ENCODE data around the gene ALPP.
"Not testable (repeated sequence)": the region's sequence is repeated elsewhere in the genome, so short reads cannot be mapped to it uniquely, and the experiment has no call there.

The ALPP gene

GRCh38 chr2:232361646-232362045 is 16.9 kb upstream of the ALPP start:
- Histone ChIP-seq H3K27me3 (ENCODE audit: insufficient read depth, low read depth, severe bottlenecking) (no peaks in the 10 kb centered on the region), H3K27ac (no peak overlapping the region), H3K9me3 (ENCODE audit: severe bottlenecking) (no peaks in the 10 kb centered on the region), H3K36me3 (no peaks in the 10 kb centered on the region), H3K4me3 (ENCODE audit: low read depth, low read length) (no peak overlapping the region)
- DNase-seq: no peak
- no peak for TF ChIP-seq CTCF (IDR thresholded peaks at IDR 0.05; ENCODE audit: low read depth, low read length)

GRCh38 chr2:232362174-232362900 is 16.2 kb upstream of the ALPP start:
- H3K27me3 ChIP-seq (ENCODE audit: insufficient read depth, low read depth, severe bottlenecking): no peaks in the 10 kb centered on the region
- no peak for TF ChIP-seq CTCF (IDR thresholded peaks at IDR 0.05; ENCODE audit: low read depth, low read length)
- H3K4me3 ChIP-seq (ENCODE audit: low read depth, low read length): no peak overlapping the region
- H3K36me3 ChIP-seq: no peaks in the 10 kb centered on the region
- H3K27ac ChIP-seq: no peak overlapping the region
- no peaks in the 10 kb centered on the region for H3K9me3 ChIP-seq (ENCODE audit: severe bottlenecking)
- DNase-seq: no peak

- not testable (repeated sequence) for H3K27me3 ChIP-seq (ENCODE audit: insufficient read depth, low read depth, severe bottlenecking); H3K36me3 ChIP-seq; DNase-seq; H3K4me3 ChIP-seq (ENCODE audit: low read depth, low read length); H3K27ac ChIP-seq; H3K9me3 ChIP-seq (ENCODE audit: severe bottlenecking)
- TF ChIP-seq CTCF (IDR thresholded peaks at IDR 0.05; ENCODE audit: low read depth, low read length): peak; percentile 28
Observed at GRCh38 chr2:232363064-232363783, 15.3 kb upstream of the ALPP start.

- Histone ChIP-seq H3K27me3 (ENCODE audit: insufficient read depth, low read depth, severe bottlenecking) (no peaks in the 10 kb centered on the region), H3K4me3 (ENCODE audit: low read depth, low read length) (no peak overlapping the region), H3K9me3 (ENCODE audit: severe bottlenecking) (no peaks in the 10 kb centered on the region), H3K27ac (no peak overlapping the region), H3K36me3 (no peaks in the 10 kb centered on the region)
- no peak for TF ChIP-seq CTCF (IDR thresholded peaks at IDR 0.05; ENCODE audit: low read depth, low read length)
- DNase-seq: no peak
Observed at GRCh38 chr2:232363784-232364615, 14.6 kb upstream of the ALPP start.

GRCh38 chr2:232364806-232365594 is 13.6 kb upstream of the ALPP start:
- not testable (repeated sequence) for H3K36me3 ChIP-seq; H3K4me3 ChIP-seq (ENCODE audit: low read depth, low read length); H3K27ac ChIP-seq; DNase-seq; H3K9me3 ChIP-seq (ENCODE audit: severe bottlenecking); H3K27me3 ChIP-seq (ENCODE audit: insufficient read depth, low read depth, severe bottlenecking)
